ENCODE measurements around the gene TAF5L. TPM values are rescaled to one million over a fixed set of nuclear protein-coding genes. Genes with fewer than 3 reads are reported as not detected.

The TAF5L gene
- total and polyA plus RNA-seq, 4 donors = 7.7 to 24.3 (median 14.8) TPM

- H3K4me1 ChIP-seq (ENCODE audit: control insufficient read depth in 5 of 5, insufficient read depth in 5 of 5, low read length in 5 of 5) = peaks cover 0 to 21% (median 10%) of the 10 kb centered on the region in 5 donors
- H3K9ac ChIP-seq (ENCODE audit: insufficient read depth in 1 of 2, low read length in 2 of 2) = peak overlapping the region in 1 of 2 donors; percentile 17
- H3K4me3 ChIP-seq = no peak overlapping the region
- TF ChIP-seq CTCF (IDR thresholded peaks at IDR 0.05; ENCODE audit: control extremely low read depth, extremely low read depth) = no peak
- H3K9me3 ChIP-seq (ENCODE audit: control insufficient read depth in 4 of 4, insufficient read depth in 3 of 4, low read length in 3 of 4) = no peaks in the 10 kb centered on the region
- 3 to 7% methylated on average over 4 of the region's 4 CpGs for WGBS, 2 donors
- ATAC-seq (ENCODE audit: insufficient read depth, low FRiP score) (no peak), DNase-seq (no peak)
- peaks cover 0 to 2% (median 0%) of the 10 kb centered on the region in 4 donors for H3K36me3 ChIP-seq (ENCODE audit: control insufficient read depth in 4 of 4, insufficient read depth in 4 of 4, low read length in 4 of 4)
- H3K27ac ChIP-seq (ENCODE audit: low read depth in 1 of 2, low read length in 1 of 2) = no peak overlapping the region
- no peaks in the 10 kb centered on the region for H3K27me3 ChIP-seq (ENCODE audit: control insufficient read depth in 3 of 3, insufficient read depth in 3 of 3, low read length in 2 of 3)
These were observed 1.1 kb upstream of the TAF5L start for GRCh38 chr1:229627003-229627402.

- Histone ChIP-seq H3K4me1 (ENCODE audit: control insufficient read depth in 5 of 5, insufficient read depth in 5 of 5, low read length in 5 of 5) (peaks cover 0 to 21% (median 10%) of the 10 kb centered on the region in 5 donors), H3K27me3 (ENCODE audit: control insufficient read depth in 3 of 3, insufficient read depth in 3 of 3, low read length in 2 of 3) (no peaks in the 10 kb centered on the region), H3K27ac (ENCODE audit: low read depth in 1 of 2, low read length in 1 of 2) (peak overlapping the region; percentile 78 to 80), H3K4me3 (peak overlapping the region; percentile 89), H3K36me3 (ENCODE audit: control insufficient read depth in 4 of 4, insufficient read depth in 4 of 4, low read length in 4 of 4) (peaks cover 0 to 2% (median 0%) of the 10 kb centered on the region in 4 donors), H3K9ac (ENCODE audit: insufficient read depth in 1 of 2, low read length in 2 of 2) (peak overlapping the region; percentile 49 to 71), H3K9me3 (ENCODE audit: control insufficient read depth in 4 of 4, insufficient read depth in 3 of 4, low read length in 3 of 4) (no peaks in the 10 kb centered on the region)
- TF ChIP-seq CTCF (IDR thresholded peaks at IDR 0.05; ENCODE audit: control extremely low read depth, extremely low read depth) = no peak
- 0 to 1% methylated on average over 45 to 86 of the region's 86 CpGs for WGBS, 2 donors
- DNase-seq = peak in 2 of 3 donors; percentile 43 to 63
- ATAC-seq (ENCODE audit: insufficient read depth, low FRiP score) = peak; percentile 51
These were observed 629 bp downstream of the TAF5L start for GRCh38 chr1:229625071-229625914.

GRCh38 chr1:229624521-229625070, 1.3 kb downstream of the TAF5L start:
- H3K27ac ChIP-seq (ENCODE audit: low read depth in 1 of 2, low read length in 1 of 2) = peak overlapping the region in 1 of 2 donors; percentile 80
- 50 to 57% methylated on average over 9 of the region's 9 CpGs for WGBS, 2 donors

More at GRCh38 chr1:229624521-229625070, 1.3 kb downstream of the TAF5L start:
- peak in 1 of 3 donors; percentile 1 for DNase-seq
- Histone ChIP-seq H3K9ac (ENCODE audit: insufficient read depth in 1 of 2, low read length in 2 of 2) (peak overlapping the region; percentile 49 to 71), H3K4me3 (peak overlapping the region; percentile 89), H3K27me3 (ENCODE audit: control insufficient read depth in 3 of 3, insufficient read depth in 3 of 3, low read length in 2 of 3) (no peaks in the 10 kb centered on the region), H3K4me1 (ENCODE audit: control insufficient read depth in 5 of 5, insufficient read depth in 5 of 5, low read length in 5 of 5) (peaks cover 0 to 21% (median 10%) of the 10 kb centered on the region in 5 donors), H3K36me3 (ENCODE audit: control insufficient read depth in 4 of 4, insufficient read depth in 4 of 4, low read length in 4 of 4) (no peaks in the 10 kb centered on the region), H3K9me3 (ENCODE audit: control insufficient read depth in 4 of 4, insufficient read depth in 3 of 4, low read length in 3 of 4) (no peaks in the 10 kb centered on the region)
- no peak for ATAC-seq (ENCODE audit: insufficient read depth, low FRiP score)
- no peak for TF ChIP-seq CTCF (IDR thresholded peaks at IDR 0.05; ENCODE audit: control extremely low read depth, extremely low read depth)
